Middle frontal gyrus (tissue), 1 donor: ENCODE measurements around the gene ZNF688.
"Not testable (repeated sequence)": the region's sequence is repeated elsewhere in the genome, so short reads cannot be mapped to it uniquely, and the experiment has no call there.

Source experiments
- DNase-seq: peaks from one replicate; pipeline ENCODE4 v3.0.0-alpha.2; 2015; ENCODE audit warnings: low spot score; ENCODE audit errors: extremely low spot score

Gene ZNF688

DNA sequence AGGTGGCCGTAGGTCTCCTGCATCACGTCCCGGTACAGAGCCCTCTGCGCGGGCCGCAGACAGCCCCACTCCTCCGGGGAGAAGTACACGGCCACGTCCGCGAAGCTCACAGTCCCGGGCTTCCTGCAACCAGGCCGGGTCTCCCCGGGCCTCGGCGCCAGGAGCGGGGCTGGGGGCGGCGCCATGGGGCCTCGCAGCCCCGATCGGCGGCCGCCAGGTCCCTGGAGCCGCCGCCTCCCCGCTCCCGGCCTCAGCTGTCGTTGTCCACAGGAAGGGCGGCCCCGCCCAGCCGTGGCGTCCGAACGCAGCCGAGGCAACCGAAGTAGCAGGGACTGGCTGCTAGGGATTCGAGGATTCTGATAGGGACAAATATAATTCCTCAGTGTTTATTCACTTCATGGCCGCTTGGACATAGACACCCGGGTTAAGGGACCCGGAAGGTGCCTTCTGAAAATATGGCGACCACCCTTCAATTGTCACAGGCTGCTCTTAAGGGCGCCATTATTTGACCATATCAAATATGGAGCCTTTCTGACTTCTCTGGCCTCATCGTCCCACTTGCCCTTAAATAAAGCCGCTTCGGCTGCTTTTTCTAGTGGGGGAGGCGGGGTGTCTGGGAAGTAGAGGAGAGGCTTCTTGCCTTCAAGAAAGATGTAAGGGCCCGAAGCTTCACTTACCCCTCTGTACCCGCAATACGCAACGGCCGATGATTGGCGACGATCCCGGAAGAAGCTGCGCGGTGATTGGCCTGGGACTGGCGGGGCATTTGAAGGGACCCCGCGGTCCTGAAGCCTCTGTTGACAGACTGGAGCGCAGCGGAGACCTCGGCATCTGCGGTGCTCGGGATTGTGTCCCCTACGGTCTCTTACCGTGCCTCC, at the start of gene ZNF688:
Gene ZNF688 (minus strand): TSS at position 270 of the 878 bp plus-strand sequence. CDS start 85 bp downstream, at position 185.
- DNase-seq: peak; percentile 92

DNA sequence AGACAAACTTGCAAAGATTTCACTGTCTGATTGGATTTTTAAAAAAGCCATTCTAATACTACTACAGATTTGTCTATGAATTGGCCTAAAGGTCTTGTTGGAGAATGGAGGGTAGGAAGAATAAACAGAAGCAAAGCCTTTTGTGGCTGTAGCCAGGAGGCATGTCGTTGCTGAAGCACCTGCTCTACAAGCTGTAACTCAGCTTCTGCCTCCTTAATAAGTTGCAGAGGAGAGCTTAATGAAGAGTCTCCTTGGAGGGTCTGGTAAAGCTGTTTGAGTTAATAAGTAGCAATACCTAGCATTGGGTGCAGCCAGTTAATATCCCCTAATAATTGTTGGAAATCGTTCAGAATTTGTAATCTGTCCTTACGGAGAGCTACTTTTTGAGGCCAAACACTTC, 48.7 kb upstream of the ZNF688 start:
- no peak for DNase-seq

DNA sequence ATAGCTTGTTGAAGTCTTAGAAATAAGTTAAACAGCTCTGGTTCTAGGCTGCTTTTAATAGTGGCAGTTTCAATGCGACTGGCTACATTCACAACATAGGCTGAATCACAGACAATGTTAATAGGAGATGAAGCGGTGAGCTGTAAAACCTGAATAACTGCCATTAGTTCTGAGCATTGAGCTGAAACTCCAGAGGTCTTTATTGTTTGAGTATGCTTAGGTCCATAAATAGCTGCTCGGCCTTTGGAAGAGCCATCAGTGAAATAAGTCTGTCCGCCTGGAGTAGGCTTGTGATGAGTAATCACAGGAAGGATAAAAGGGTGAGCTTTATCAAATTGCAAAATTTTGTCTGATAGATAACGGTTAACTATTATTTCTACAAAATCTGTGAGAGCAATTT, 48.1 kb upstream of the ZNF688 start:
- DNase-seq: no peak

DNA sequence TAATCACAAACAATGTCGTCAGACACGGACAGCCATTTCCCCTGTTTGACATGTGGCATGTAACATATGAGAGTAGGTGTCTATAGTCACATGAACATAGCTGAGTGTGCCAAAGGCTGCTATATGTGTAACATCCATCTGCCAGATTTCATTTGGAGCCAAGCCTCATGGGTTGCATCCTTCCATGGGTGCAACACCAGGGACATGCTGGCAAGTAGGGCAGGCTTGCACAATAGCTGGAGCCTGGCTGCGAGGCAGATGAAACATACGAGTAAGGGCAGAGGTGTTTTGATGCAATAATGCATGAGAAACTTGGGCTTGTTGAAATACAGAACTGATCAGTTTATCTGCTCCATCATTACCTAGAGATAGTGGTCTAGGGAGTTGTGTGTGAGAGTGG, 47.7 kb upstream of the ZNF688 start:
- DNase-seq: no peak

DNA sequence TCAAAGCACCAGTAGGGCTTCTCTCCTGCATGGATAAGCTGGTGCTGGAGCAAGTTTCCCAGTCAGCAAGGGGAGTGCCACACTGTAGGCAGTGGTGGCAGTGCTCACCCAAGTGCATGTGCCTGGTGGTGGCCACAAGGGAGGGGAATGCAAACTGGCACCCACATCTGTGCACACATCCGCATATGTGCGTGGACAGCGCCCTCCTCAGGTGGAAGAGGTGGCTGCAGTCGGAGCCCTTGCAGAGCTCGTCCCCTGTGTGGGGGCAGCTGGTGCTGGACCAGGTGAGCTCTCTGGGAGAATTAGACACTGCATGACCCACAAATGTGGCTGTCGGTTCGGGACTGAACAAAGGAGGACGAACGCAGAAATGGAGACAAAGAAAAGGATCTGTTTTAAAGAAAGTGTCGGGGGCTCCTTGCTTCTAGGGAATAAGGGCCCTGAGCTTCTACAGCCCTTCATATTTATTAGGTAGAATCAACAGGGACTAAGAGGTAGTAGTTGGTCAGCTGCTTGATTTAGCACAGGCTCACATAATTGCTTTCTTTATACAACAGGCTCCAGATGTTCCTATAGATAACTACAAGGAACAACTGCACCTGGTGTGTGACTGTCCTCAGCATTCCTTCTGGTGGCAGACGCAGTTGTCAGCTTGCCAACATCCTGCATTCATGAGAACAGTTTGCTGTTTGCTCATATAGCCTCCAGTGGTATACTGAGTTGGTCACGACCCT, 44.0 kb upstream of the ZNF688 start:
- DNase-seq: no peak

DNA sequence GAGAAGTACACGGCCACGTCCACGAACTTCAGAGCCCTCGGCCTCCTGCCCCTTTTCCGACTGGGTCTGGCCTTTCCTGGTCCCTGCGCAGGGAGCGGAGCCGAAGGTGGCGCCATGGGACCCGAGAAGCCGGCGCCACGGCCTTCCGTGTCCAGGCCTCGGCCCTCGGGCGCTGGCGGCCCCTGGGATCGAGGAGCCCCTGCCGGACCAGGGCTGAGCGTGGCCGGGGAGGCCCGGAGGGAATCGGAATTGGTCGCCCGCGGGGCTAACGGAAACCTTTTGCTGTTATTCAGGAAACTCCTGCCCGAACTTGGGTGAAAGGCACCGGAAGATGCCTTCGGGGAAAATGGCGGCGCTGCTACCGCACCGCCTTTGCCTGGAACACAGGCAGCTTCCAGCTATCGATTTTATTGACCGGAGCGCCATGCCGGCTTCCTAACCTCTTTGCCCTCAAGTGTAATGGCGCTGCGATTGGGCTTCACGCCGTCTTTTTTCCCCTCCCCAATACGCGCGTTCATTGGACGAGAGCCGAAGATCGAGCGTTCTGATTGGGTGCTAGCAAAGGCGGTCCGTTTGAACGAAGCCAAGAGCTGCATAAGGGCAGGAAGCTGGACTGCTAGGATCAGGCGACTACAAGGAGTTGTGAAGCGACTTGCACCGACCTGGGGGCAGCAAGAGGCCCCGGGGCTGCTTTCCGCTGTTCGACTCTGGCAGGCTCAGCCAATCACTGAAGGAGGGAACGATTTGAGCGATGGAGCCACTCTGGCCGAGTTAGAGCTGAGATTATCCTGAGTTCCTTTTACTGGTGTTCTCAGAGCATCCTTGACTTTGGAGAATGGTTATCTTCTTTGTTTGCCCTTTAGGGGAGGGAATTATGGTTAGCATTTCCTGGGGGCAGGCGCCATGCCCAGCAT, 38.7 kb upstream of the ZNF688 start, which contains the start of gene ZNF689:
Gene ZNF689 (minus strand): TSS at position 464 of the 914 bp plus-strand sequence. CDS start 348 bp downstream, at position 116.
- peak; percentile 99 for DNase-seq

- no peak for DNase-seq
Observed at GRCh38 chr16:30609002-30609925, 37.8 kb upstream of the ZNF688 start.

DNA sequence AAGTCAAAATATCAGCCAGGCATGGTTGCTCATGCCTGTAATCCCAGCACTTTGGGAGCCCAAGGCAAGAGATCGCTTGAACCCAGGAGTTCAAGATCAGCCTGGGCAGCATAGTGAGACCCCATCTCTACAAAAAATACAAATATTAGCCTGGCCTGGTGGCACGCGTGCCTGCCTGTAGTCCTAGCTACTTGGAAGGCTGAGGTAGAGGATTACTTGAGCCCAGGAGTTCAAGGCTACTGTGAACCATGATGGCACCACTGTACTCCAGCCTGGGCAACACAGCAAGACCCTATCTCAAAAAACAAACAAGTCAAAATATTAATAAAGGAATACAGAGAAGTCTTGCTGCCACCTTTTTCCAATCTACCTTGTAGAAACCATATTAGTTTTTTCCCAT, 34.5 kb upstream of the ZNF688 start:
- DNase-seq: no peak

- DNase-seq: no peak
Observed at GRCh38 chr16:30605158-30605557, 33.6 kb upstream of the ZNF688 start.

DNA sequence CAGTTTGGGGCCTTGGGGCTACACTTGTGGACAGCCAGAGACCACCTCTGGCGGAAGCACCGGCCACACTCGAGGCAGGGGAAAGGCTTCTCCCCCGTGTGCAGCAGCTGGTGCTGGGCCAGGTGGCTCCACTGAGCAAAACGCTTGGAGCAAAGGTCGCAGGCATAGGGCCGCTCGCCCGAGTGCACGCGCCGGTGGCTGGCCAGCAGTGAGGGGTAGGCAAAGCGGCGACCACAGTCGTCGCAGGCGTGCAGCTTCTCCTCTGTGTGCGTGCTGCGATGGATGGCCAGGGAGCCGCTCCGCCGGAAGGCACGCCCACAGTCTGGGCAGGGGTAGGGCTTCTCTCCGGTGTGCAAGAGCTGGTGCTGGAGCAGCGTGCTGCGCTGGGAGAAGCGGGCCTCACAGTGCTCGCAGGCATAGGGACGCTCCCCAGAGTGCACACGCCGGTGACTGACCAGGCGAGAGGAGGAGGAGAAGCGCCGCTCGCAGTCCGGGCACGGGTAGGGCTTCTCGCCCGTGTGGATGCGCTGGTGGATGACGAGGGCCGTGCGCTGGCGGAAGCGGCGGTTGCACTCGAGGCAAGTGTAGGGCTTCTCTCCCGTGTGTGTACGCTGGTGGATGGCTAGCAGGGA, 32.9 kb upstream of the ZNF688 start:
- DNase-seq: no peak

DNA sequence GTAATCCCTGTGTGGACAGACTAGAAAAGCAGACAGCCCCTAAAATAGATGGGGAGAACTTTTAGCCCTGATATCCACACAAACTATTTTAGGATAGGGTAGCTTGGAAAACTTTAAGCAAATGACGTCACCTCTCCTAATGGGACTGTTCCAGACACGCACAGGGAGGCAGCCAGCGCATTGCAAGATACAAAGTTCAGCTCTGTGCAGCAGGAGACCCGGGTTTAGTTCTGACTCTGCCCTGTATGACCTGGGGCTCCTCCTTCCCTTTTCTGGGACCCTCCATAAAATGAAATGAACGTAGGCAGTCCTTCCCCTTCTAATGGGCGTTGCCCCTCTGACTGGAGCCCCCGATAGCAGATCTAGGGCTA, 32.4 kb upstream of the ZNF688 start:
- DNase-seq: no peak

GRCh38 chr16:30602616-30603277, 31.2 kb upstream of the ZNF688 start:
- no peak for DNase-seq

DNA sequence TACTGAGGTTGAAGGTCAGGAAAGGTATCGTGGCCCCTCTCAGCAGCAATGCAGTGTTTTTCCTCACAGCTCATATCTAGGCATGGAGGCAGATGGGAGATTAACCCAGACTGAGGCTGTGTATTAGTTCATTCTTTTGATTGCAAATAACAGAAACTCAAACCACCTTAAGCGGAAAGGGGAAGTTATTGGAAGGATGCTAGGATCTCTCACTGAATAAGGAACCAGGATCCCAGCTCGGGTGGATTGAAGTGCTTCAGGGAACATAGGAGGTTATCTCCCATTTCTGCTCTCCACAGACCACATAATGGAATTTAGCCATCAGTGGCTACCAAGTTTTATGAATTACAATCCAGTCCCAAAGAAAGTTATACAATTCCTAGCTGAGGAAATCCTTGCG, 30.5 kb upstream of the ZNF688 start:
- no peak for DNase-seq

DNA sequence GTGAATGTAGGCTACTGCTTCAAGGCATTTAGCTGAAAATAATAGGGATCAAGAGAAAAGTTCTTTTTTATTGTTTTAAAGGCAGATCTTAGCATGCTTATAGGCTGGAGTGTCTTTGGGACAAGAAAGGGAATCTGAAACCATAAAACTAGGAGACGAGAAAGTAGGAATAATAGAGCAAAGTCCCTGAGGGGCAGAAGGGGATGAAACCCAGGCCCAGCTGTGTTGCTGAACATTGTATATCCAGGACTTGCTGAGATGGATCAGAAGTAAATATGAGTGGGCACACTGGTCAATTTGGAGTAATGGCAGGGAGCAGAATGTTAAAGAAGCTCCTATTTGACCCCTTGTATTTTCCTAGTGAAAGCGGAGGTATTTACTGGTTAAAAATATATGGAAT, 29.4 kb upstream of the ZNF688 start:
- DNase-seq: no peak

- no peak for DNase-seq
Observed at GRCh38 chr16:30600215-30600614, 28.7 kb upstream of the ZNF688 start.

DNA sequence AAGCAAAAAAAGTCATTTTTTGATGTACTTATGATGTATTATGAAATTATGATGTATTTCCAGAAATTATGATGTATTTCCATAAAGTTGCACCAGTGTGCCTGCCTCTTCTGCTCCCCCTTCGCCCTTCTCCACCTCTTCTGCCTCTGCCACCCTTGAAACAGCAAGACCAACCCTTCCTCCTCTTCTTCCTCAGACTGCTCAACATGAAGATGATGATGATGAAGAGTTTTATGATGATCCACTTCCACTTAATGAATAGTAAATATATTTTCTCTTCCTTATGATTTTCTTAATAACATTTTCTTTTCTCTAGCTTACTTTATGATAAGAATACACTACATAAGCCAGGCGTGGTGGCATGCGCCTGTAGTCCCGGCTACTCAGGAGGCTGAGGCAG, 21.4 kb upstream of the ZNF688 start:
- no peak for DNase-seq

GRCh38 chr16:30590869-30591268, 19.4 kb upstream of the ZNF688 start:
- not testable (repeated sequence) for DNase-seq

DNA sequence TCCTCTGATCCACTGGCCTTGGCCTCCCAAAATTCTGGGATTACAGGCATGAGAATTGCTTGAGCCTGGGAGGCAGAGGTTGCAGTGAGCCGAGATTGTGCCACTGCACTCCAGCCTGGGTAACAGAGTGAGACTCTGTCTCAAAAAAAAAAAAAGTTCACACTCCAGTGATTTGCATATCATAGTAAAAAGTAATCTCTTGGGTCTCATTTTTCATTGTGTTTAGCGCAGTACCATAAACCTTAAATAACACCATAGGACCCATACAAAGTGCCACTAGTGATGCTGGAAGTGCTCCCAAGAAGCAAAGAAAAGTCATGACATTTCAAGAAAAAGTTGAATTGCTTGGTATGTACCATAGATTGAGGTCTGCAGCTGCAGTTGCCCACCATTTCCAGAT, 18.1 kb upstream of the ZNF688 start:
- not testable (repeated sequence) for DNase-seq

- no peak for DNase-seq
Observed at GRCh38 chr16:30588651-30589050, 17.1 kb upstream of the ZNF688 start.
